Epithelial cell of proximal tubule (primary cell): Measurements from ENCODE around the gene ITGB7. TPM values are rescaled to one million over a fixed set of nuclear protein-coding genes. Genes with fewer than 3 reads are reported as not detected.

Experiments
- DNase-seq: peaks from one replicate; pipeline ENCODE4 v3.0.0-alpha.2; 2011; ENCODE audit warnings: low read depth
- H3K4me3 ChIP-seq: 2 replicates; pipeline ENCODE4 v1.5.1; 2011; ENCODE audit warnings: low read depth, mild to moderate bottlenecking, low read length
- CTCF ChIP-seq: conservative IDR thresholded peaks from 2 replicates; pipeline ENCODE4 v1.5.1; 2012; ENCODE audit warnings: low read depth, mild to moderate bottlenecking, low read length
- total RNA-seq: library from RNA; depleted of rRNA; stranded (reverse); fragments of >200 nt; gene quantifications from 2 replicates; pipeline ENCODE4 v1.2.3, GENCODE V29; 2015

ITGB7 gene
- total RNA-seq, result 0.46 and 3.3 TPM in 2 replicates

GRCh38 chr12:53207042-53207441 is at the start of gene ITGB7:
TSS of gene ITGB7 (minus strand) at chr12:53207251. CDS start at chr12:53200443, 6,808 bp downstream.
- TF ChIP-seq CTCF, result no peak
- H3K4me3 ChIP-seq, result no peak within 1 kb of the TSS

GRCh38 chr12:53255996-53256395 is 48.9 kb upstream of the ITGB7 start:
- no peak for TF ChIP-seq CTCF
- DNase-seq, result no peak
- no peak overlapping the region for H3K4me3 ChIP-seq

More at GRCh38 chr12:53207042-53207441, at the start of gene ITGB7:
- DNase-seq, result no peak

- DNase-seq, result no peak
- H3K4me3 ChIP-seq, result no peak overlapping the region
- no peak for TF ChIP-seq CTCF
These were observed 47.9 kb upstream of the ITGB7 start for GRCh38 chr12:53254816-53255545.

- H3K4me3 ChIP-seq, result peak overlapping the region; percentile 88
- no peak for TF ChIP-seq CTCF
- DNase-seq, result no peak
These were observed 46.2 kb upstream of the ITGB7 start for GRCh38 chr12:53253298-53253697.

- no peak for DNase-seq
- peak overlapping the region; percentile 88 for H3K4me3 ChIP-seq
- TF ChIP-seq CTCF, result peak; percentile 45
These were observed 45.4 kb upstream of the ITGB7 start for GRCh38 chr12:53252349-53252916.

- peak; percentile 58 for TF ChIP-seq CTCF
- peak overlapping the region; percentile 88 for H3K4me3 ChIP-seq
- peak; percentile 22 for DNase-seq
These were observed 44.7 kb upstream of the ITGB7 start for GRCh38 chr12:53251477-53252348.
